ENCODE data around the gene GRAP2. TPM values are rescaled to one million over a fixed set of nuclear protein-coding genes. Genes with fewer than 3 reads are reported as not detected.

GRAP2 gene
- total and polyA plus RNA-seq, 9 of the 15 experiments (the other 6 are each of a cell fraction or from before 2014, with no cell fraction given): 4.8 to 88.7 (median 60.4) TPM

DNA sequence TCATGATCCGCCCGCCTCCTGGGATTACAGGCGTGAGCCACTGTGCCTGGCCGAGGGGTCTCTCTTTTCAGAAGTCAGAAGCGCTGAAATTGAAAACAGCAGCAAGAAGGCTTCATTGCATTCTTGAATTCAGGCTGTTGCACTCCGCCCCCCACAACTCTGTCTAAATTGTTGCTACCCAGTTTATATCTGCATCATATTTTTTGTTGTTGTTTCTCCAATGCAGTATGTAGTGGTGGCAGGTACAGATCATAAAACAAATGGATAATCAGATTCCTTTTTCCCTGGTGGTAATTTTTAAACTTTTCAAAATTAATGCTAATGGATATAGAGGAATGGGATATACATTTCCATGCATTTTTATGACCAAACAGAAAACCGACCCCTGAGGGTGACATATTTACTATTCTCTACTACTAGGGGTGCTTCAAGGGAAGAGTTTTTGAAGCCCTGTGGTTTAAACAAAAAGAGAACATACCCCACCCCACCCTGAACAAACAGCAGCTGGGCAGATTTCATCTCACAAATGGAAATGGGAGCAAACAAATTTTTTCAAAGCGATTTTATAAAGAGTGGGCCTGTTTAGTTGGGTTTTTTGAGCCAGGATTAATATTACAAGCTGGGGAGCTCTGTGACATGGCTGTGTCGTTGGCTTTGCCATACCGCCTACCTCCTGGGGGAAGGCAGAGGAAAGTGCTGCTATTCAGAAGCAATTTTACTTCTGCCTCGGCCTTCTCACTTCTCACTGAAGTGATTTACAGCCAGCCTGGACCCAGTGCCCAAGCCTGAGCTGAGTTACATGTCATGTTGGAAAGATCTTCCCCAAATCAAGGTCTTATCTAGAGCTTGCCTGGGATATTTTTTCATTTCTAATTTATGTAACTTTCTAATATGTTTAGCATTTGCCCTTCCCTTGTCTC, 43.3 kb downstream of the GRAP2 start:
- Histone ChIP-seq H3K36me3 (ENCODE audit: control insufficient read depth, insufficient read depth, low read length) (peaks cover 7% of the 10 kb centered on the region; the same call in 2 of the 3 replicates), H3K4me2 (ENCODE audit: insufficient read depth, low read length) (no peak overlapping the region; the same call in 1 of the 2 replicates), H2AFZ (ENCODE audit: low read depth, low read length) (peak overlapping the region; percentile 42), H3K27me3 (ENCODE audit: control insufficient read depth in 2 of 2, insufficient read depth in 2 of 2, low read length in 2 of 2) (no peaks in the 10 kb centered on the region), H3K9ac (ENCODE audit: insufficient read depth in 1 of 2, low read depth in 2 of 2, low read length in 2 of 2) (peak overlapping the region; percentile 34 to 81; a peak in 3 of 4 replicates), H3K4me1 (replicated peaks in 1 of 2; ENCODE audit: control insufficient read depth in 2 of 2, insufficient read depth in 2 of 2, low read length in 2 of 2) (peaks cover 11 to 43% of the 10 kb centered on the region in 2 experiments; a peak in 4 of 5 replicates), H3K9me1 (ENCODE audit: control insufficient read depth, insufficient read depth, low read length) (no peaks in the 10 kb centered on the region), H3K4me3 (no peak overlapping the region), H3K9me3 (replicated peaks; ENCODE audit: control insufficient read depth, insufficient read depth, low read depth, low read length) (no peaks in the 10 kb centered on the region), H4K20me1 (replicated peaks; ENCODE audit: control insufficient read depth, insufficient read depth, low read length) (no peaks in the 10 kb centered on the region), H3K79me2 (ENCODE audit: control insufficient read depth, insufficient read depth, low read length) (peaks cover 53% of the 10 kb centered on the region), H3K27ac (ENCODE audit: extremely low read depth, low read depth, low read length) (peak overlapping the region; percentile 47; the same call in 2 of the 3 replicates)
- ChIA-PET CTCF (ENCODE audit: low intra/inter-chr PET ratio) (no interaction called here), POLR2A (interaction anchor here (0.6 kb wide), 1 partner anchor 9 kb away, joined by 4 read pairs; no protein-coding TSS in a partner anchor)
- no TSS peak for BruUV-seq (replicated peaks)
- no peak for FAIRE-seq
- ATAC-seq: no peak
- intact Hi-C loops (cut with micrococcal nuclease): no loop called here
- WGBS (ENCODE audit: insufficient coverage, low coverage, missing lambda C conversion rate): 59% methylated on average over 11 of the region's 11 CpGs
- DNase-seq (ENCODE audit: extremely low read depth in 1 of 4, low spot score in 3 of 4): no peak
- in situ Hi-C loops (cut with MboI): no loop called here
- no peak for TF ChIP-seq RREB1 (CRISPR knock-in tag; IDR thresholded peaks at IDR 0.05)
- no peak for TF ChIP-seq THAP12 (CRISPR knock-in tag; IDR thresholded peaks at IDR 0.05)
- TF ChIP-seq FOS (IDR thresholded peaks at IDR 0.05; ENCODE audit: extremely low read depth, insufficient read length): no peak
- no peak for TF ChIP-seq NCOA1 (IDR thresholded peaks at IDR 0.05; ENCODE audit: low read depth)
- TF ChIP-seq ZBTB7A (IDR thresholded peaks at IDR 0.05; ENCODE audit: borderline replicate concordance, control insufficient read depth, low read depth, low read length): no peak
- TF ChIP-seq MBD1 (CRISPR knock-in tag; IDR thresholded peaks at IDR 0.05): no peak
- no peak for TF ChIP-seq ZNF146 (CRISPR knock-in tag; IDR thresholded peaks at IDR 0.05; ENCODE audit: unreplicated experiment)
- no peak for TF ChIP-seq SP2 (IDR thresholded peaks at IDR 0.05; ENCODE audit: extremely low read depth, low read depth, low read length, poor library complexity, severe bottlenecking)

Data from K562 (cell line).